Measurements from ENCODE around the gene CLEC2B. TPM values are rescaled to one million over a fixed set of nuclear protein-coding genes. Genes with fewer than 3 reads are reported as not detected.
A peak's percentile ranks its signal among the peaks of the same experiment; 100 is the strongest.

Gene CLEC2B
- total RNA-seq, 1 donor from 2014 or later = not detected

- DNase-seq = no peak
- Mint-ChIP-seq H3K4me3 (ENCODE audit: unreplicated experiment) (no peak overlapping the region), H3K36me3 (ENCODE audit: unreplicated experiment) (no peaks in the 10 kb centered on the region), H3K9me3 (ENCODE audit: unreplicated experiment) (peaks cover 2% of the 10 kb centered on the region), H3K27me3 (ENCODE audit: unreplicated experiment) (no peaks in the 10 kb centered on the region), H3K4me1 (ENCODE audit: low read depth, unreplicated experiment) (no peaks in the 10 kb centered on the region), H3K27ac (ENCODE audit: unreplicated experiment) (no peak overlapping the region)
- TF ChIP-seq, protein P1, sequence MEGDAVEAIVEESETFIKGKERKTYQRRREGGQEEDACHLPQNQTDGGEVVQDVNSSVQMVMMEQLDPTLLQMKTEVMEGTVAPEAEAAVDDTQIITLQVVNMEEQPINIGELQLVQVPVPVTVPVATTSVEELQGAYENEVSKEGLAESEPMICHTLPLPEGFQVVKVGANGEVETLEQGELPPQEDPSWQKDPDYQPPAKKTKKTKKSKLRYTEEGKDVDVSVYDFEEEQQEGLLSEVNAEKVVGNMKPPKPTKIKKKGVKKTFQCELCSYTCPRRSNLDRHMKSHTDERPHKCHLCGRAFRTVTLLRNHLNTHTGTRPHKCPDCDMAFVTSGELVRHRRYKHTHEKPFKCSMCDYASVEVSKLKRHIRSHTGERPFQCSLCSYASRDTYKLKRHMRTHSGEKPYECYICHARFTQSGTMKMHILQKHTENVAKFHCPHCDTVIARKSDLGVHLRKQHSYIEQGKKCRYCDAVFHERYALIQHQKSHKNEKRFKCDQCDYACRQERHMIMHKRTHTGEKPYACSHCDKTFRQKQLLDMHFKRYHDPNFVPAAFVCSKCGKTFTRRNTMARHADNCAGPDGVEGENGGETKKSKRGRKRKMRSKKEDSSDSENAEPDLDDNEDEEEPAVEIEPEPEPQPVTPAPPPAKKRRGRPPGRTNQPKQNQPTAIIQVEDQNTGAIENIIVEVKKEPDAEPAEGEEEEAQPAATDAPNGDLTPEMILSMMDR (IDR thresholded peaks at IDR 0.05; ENCODE audit: partially characterized antibody, unreplicated experiment) = no peak
These were observed 39.7 kb downstream of the CLEC2B start for GRCh38 chr12:9829483-9829882.

GRCh38 chr12:9827209-9827888 is 41.8 kb downstream of the CLEC2B start, which contains the start of gene KLRF1:
Gene KLRF1, plus strand, starts transcription at chr12:9827481. Its CDS starts 64 bp downstream, at chr12:9827545.
- DNase-seq = no peak
- TF ChIP-seq, protein P1 (IDR thresholded peaks at IDR 0.05; ENCODE audit: partially characterized antibody, unreplicated experiment) = no peak
- Mint-ChIP-seq H3K4me3 (ENCODE audit: unreplicated experiment) (no peak within 1 kb of the TSS), H3K27ac (ENCODE audit: unreplicated experiment) (no peak within 1 kb of the TSS), H3K27me3 (ENCODE audit: unreplicated experiment) (no peaks in the 10 kb centered on the region), H3K36me3 (ENCODE audit: unreplicated experiment) (no peaks in the 10 kb centered on the region), H3K4me1 (ENCODE audit: low read depth, unreplicated experiment) (no peaks in the 10 kb centered on the region), H3K9me3 (ENCODE audit: unreplicated experiment) (no peaks in the 10 kb centered on the region)

GRCh38 chr12:9820281-9820930 is 48.7 kb downstream of the CLEC2B start:
- Mint-ChIP-seq H3K27me3 (ENCODE audit: unreplicated experiment) (no peaks in the 10 kb centered on the region), H3K4me1 (ENCODE audit: low read depth, unreplicated experiment) (peaks cover 8% of the 10 kb centered on the region), H3K36me3 (ENCODE audit: unreplicated experiment) (no peaks in the 10 kb centered on the region), H3K9me3 (ENCODE audit: unreplicated experiment) (no peaks in the 10 kb centered on the region), H3K4me3 (ENCODE audit: unreplicated experiment) (no peak overlapping the region), H3K27ac (ENCODE audit: unreplicated experiment) (no peak overlapping the region)
- TF ChIP-seq, protein P1 (IDR thresholded peaks at IDR 0.05; ENCODE audit: partially characterized antibody, unreplicated experiment) = no peak
- DNase-seq = no peak

- Mint-ChIP-seq H3K4me1 (ENCODE audit: low read depth, unreplicated experiment) (peaks cover 6% of the 10 kb centered on the region), H3K36me3 (ENCODE audit: unreplicated experiment) (no peaks in the 10 kb centered on the region), H3K9me3 (ENCODE audit: unreplicated experiment) (no peaks in the 10 kb centered on the region), H3K4me3 (ENCODE audit: unreplicated experiment) (no peak overlapping the region), H3K27ac (ENCODE audit: unreplicated experiment) (no peak overlapping the region), H3K27me3 (ENCODE audit: unreplicated experiment) (no peaks in the 10 kb centered on the region)
- DNase-seq = peak; percentile 68
- TF ChIP-seq, protein P1 (IDR thresholded peaks at IDR 0.05; ENCODE audit: partially characterized antibody, unreplicated experiment) = peak; percentile 72
These were observed 55.0 kb downstream of the CLEC2B start for GRCh38 chr12:9813821-9814798.

Data from glutamatergic neuron (in vitro differentiated cells).